Spleen (tissue), 3 donors: ENCODE measurements around the gene RAI2.

Experiments
- POLR2A ChIP-seq, 3 donors: fragments of 450-650 bp; IDR thresholded peaks; one replicate each; pipeline ENCODE4 v1.5.1; 2017; ENCODE audit warnings: antibody characterized with exemption in 3 of 3, mild to moderate bottlenecking in 1 of 3
- POLR2AphosphoS5 ChIP-seq, 3 donors: sonication (generic); formaldehyde crosslinking; IDR thresholded peaks; one replicate each; pipeline ENCODE4 v1.5.1; 2017; ENCODE audit warnings: antibody characterized with exemption in 3 of 3

DNA sequence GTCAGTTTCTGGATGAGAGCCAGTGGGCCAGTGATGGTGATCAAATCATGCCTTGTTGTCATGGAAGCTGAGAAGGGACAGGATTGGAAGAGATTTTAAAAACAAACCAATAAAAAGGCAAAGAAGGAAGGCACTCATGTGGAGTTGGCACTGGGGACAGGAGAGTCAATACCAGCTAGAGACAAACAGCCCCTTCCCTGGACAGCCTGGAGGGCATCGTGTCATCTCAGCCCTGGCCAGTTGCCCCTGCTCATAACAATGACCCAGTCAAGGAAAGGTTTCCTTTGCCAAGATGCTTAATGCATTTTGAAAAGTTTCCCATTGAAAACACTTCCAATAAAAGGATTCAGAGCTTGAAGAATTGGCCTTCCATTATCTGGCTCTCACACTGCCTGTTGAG is 68.3 kb downstream of the RAI2 start:
- TF ChIP-seq POLR2AphosphoS5 (IDR thresholded peaks at IDR 0.05) = no peak
- no peak for TF ChIP-seq POLR2A (IDR thresholded peaks at IDR 0.05)
